ENCODE data around the gene VPS8. TPM values are rescaled to one million over a fixed set of nuclear protein-coding genes. Genes with fewer than 3 reads are reported as not detected.

The VPS8 gene
- total and polyA plus RNA-seq, 2 donors (not counting 1 experiment from before 2014, with no cell fraction given), result 24.9 to 99.4 TPM

GRCh38 chr3:184769382-184770170, 42.4 kb upstream of the VPS8 start:
- Histone ChIP-seq H3K9ac (ENCODE audit: insufficient read depth, low read length) (no peak overlapping the region), H2AFZ (ENCODE audit: low read length) (no peak overlapping the region), H3K27me3 (ENCODE audit: control insufficient read depth, insufficient read depth, low read length) (no peaks in the 10 kb centered on the region), H3K79me2 (ENCODE audit: control insufficient read depth, insufficient read depth, low read length) (no peaks in the 10 kb centered on the region), H4K20me1 (ENCODE audit: control insufficient read depth, extremely low read depth, insufficient read depth, low read length) (no peaks in the 10 kb centered on the region), H3K9me3 (ENCODE audit: control insufficient read depth, insufficient read depth, low read depth, low read length) (no peaks in the 10 kb centered on the region), H3K27ac (ENCODE audit: insufficient read depth, low read length) (no peak overlapping the region), H3K36me3 (ENCODE audit: control insufficient read depth, insufficient read depth, low read length) (no peaks in the 10 kb centered on the region), H3K4me1 (ENCODE audit: control insufficient read depth, extremely low read depth, insufficient read depth, low read length) (peaks cover 8% of the 10 kb centered on the region), H3K4me3 (replicated peaks in 1 of 4; ENCODE audit: control extremely low read depth in 1 of 4, insufficient read depth in 1 of 4, low read depth in 3 of 4, low read length in 4 of 4) (no peak overlapping the region), H3K4me2 (ENCODE audit: extremely low read depth, insufficient read depth, low read length) (no peak overlapping the region)
- no peak for TF ChIP-seq EZH2 (IDR thresholded peaks at IDR 0.05; ENCODE audit: low read length, missing control alignments)
- TF ChIP-seq CTCF (conservative IDR thresholded peaks at IDR 0.05 in 1 of 2, IDR thresholded peaks at IDR 0.05 in 1 of 2; ENCODE audit: low read depth in 1 of 2, low read length in 2 of 2), result no peak
- no peak for DNase-seq (ENCODE audit: low read depth in 2 of 2)

GRCh38 chr3:184770541-184770940, 41.4 kb upstream of the VPS8 start:
- DNase-seq (ENCODE audit: low read depth in 2 of 2), result no peak
- Histone ChIP-seq H3K4me3 (replicated peaks in 1 of 4; ENCODE audit: control extremely low read depth in 1 of 4, insufficient read depth in 1 of 4, low read depth in 3 of 4, low read length in 4 of 4) (no peak overlapping the region), H3K4me1 (ENCODE audit: control insufficient read depth, extremely low read depth, insufficient read depth, low read length) (peaks cover 8% of the 10 kb centered on the region), H3K79me2 (ENCODE audit: control insufficient read depth, insufficient read depth, low read length) (no peaks in the 10 kb centered on the region), H3K27me3 (ENCODE audit: control insufficient read depth, insufficient read depth, low read length) (no peaks in the 10 kb centered on the region), H3K27ac (ENCODE audit: insufficient read depth, low read length) (no peak overlapping the region), H3K9ac (ENCODE audit: insufficient read depth, low read length) (no peak overlapping the region), H3K9me3 (ENCODE audit: control insufficient read depth, insufficient read depth, low read depth, low read length) (no peaks in the 10 kb centered on the region), H4K20me1 (ENCODE audit: control insufficient read depth, extremely low read depth, insufficient read depth, low read length) (no peaks in the 10 kb centered on the region), H3K36me3 (ENCODE audit: control insufficient read depth, insufficient read depth, low read length) (no peaks in the 10 kb centered on the region), H3K4me2 (ENCODE audit: extremely low read depth, insufficient read depth, low read length) (no peak overlapping the region), H2AFZ (ENCODE audit: low read length) (no peak overlapping the region)
- TF ChIP-seq EZH2 (IDR thresholded peaks at IDR 0.05; ENCODE audit: low read length, missing control alignments), result no peak
- TF ChIP-seq CTCF (conservative IDR thresholded peaks at IDR 0.05 in 1 of 2, IDR thresholded peaks at IDR 0.05 in 1 of 2; ENCODE audit: low read depth in 1 of 2, low read length in 2 of 2), result no peak

- H3K79me2 ChIP-seq (ENCODE audit: control insufficient read depth, insufficient read depth, low read length), result no peaks in the 10 kb centered on the region
- H3K4me2 ChIP-seq (ENCODE audit: extremely low read depth, insufficient read depth, low read length), result no peak overlapping the region
- H3K27ac ChIP-seq (ENCODE audit: insufficient read depth, low read length), result no peak overlapping the region
- DNase-seq (ENCODE audit: low read depth in 2 of 2), result peak in 1 of 2 donors; percentile 30
- H3K27me3 ChIP-seq (ENCODE audit: control insufficient read depth, insufficient read depth, low read length), result no peaks in the 10 kb centered on the region
- H3K36me3 ChIP-seq (ENCODE audit: control insufficient read depth, insufficient read depth, low read length), result no peaks in the 10 kb centered on the region
- no peaks in the 10 kb centered on the region for H4K20me1 ChIP-seq (ENCODE audit: control insufficient read depth, extremely low read depth, insufficient read depth, low read length)
- no peak overlapping the region for H2AFZ ChIP-seq (ENCODE audit: low read length)
- no peak overlapping the region for H3K9ac ChIP-seq (ENCODE audit: insufficient read depth, low read length)
- no peaks in the 10 kb centered on the region for H3K9me3 ChIP-seq (ENCODE audit: control insufficient read depth, insufficient read depth, low read depth, low read length)
- no peak overlapping the region for H3K4me3 ChIP-seq (replicated peaks in 1 of 4; ENCODE audit: control extremely low read depth in 1 of 4, insufficient read depth in 1 of 4, low read depth in 3 of 4, low read length in 4 of 4)
- TF ChIP-seq EZH2 (IDR thresholded peaks at IDR 0.05; ENCODE audit: low read length, missing control alignments), result no peak
- TF ChIP-seq CTCF (conservative IDR thresholded peaks at IDR 0.05 in 1 of 2, IDR thresholded peaks at IDR 0.05 in 1 of 2; ENCODE audit: low read depth in 1 of 2, low read length in 2 of 2), result no peak
- H3K4me1 ChIP-seq (ENCODE audit: control insufficient read depth, extremely low read depth, insufficient read depth, low read length), result peaks cover 8% of the 10 kb centered on the region
Measured at GRCh38 chr3:184771301-184772127, 40.5 kb upstream of the VPS8 start.
